Fibroblast of upper back skin (primary cell): Measurements from ENCODE around the gene ATP6V1E1.
A peak's percentile ranks its signal among the peaks of the same experiment; 100 is the strongest.
"Not testable (repeated sequence)": the region's sequence is repeated elsewhere in the genome, so short reads cannot be mapped to it uniquely, and the experiment has no call there.

Experiments
- DNase-seq: peaks from one replicate; pipeline ENCODE4 v3.0.0-alpha.2; 2013

ATP6V1E1 gene

GRCh38 chr22:17628406-17629172 lies at the start of gene ATP6V1E1:
Gene ATP6V1E1 (minus strand): TSS chr22:17628749. CDS start chr22:17628635, 114 bp downstream.
- peak; percentile 95 for DNase-seq

- DNase-seq: no peak
These were observed 47.0 kb upstream of the ATP6V1E1 start for GRCh38 chr22:17675584-17675983.

- no peak for DNase-seq
These were observed 45.6 kb upstream of the ATP6V1E1 start for GRCh38 chr22:17674152-17674551.

- DNase-seq: no peak
These were observed 44.0 kb upstream of the ATP6V1E1 start for GRCh38 chr22:17672417-17672991.

GRCh38 chr22:17671521-17672092 lies 43.1 kb upstream of the ATP6V1E1 start:
- not testable (repeated sequence) for DNase-seq

- DNase-seq: no peak
These were observed 37.3 kb upstream of the ATP6V1E1 start for GRCh38 chr22:17665854-17666253.

- no peak for DNase-seq
These were observed 36.7 kb upstream of the ATP6V1E1 start for GRCh38 chr22:17665248-17665647.

GRCh38 chr22:17664414-17665055 lies 36.0 kb upstream of the ATP6V1E1 start:
- no peak for DNase-seq

GRCh38 chr22:17656870-17657395 lies 28.4 kb upstream of the ATP6V1E1 start:
- no peak for DNase-seq

- no peak for DNase-seq
These were observed 26.7 kb upstream of the ATP6V1E1 start for GRCh38 chr22:17655289-17655688.

- DNase-seq: no peak
These were observed 20.0 kb upstream of the ATP6V1E1 start for GRCh38 chr22:17648569-17648968.

GRCh38 chr22:17647991-17648390 lies 19.4 kb upstream of the ATP6V1E1 start:
- no peak for DNase-seq

- DNase-seq: no peak
These were observed 18.9 kb upstream of the ATP6V1E1 start for GRCh38 chr22:17647452-17647851.

- DNase-seq: not testable (repeated sequence)
These were observed 13.8 kb upstream of the ATP6V1E1 start for GRCh38 chr22:17642357-17642756.

GRCh38 chr22:17641269-17641668 lies 12.7 kb upstream of the ATP6V1E1 start:
- no peak for DNase-seq

GRCh38 chr22:17639247-17639741 lies 10.7 kb upstream of the ATP6V1E1 start:
- peak; percentile 17 for DNase-seq

- peak; percentile 84 for DNase-seq
These were observed 10.1 kb upstream of the ATP6V1E1 start, which contains the start of gene BCL2L13 for GRCh38 chr22:17638432-17639246. Gene BCL2L13 (plus strand): TSS chr22:17638757. CDS start chr22:17655712, 16,955 bp downstream.

- no peak for DNase-seq
These were observed 9.6 kb upstream of the ATP6V1E1 start for GRCh38 chr22:17638182-17638431.

GRCh38 chr22:17637490-17638181 lies 9.1 kb upstream of the ATP6V1E1 start:
- DNase-seq: no peak

GRCh38 chr22:17636850-17637249 lies 8.3 kb upstream of the ATP6V1E1 start:
- not testable (repeated sequence) for DNase-seq

GRCh38 chr22:17634696-17635095 lies 6.1 kb upstream of the ATP6V1E1 start:
- no peak for DNase-seq

GRCh38 chr22:17633998-17634323 lies 5.4 kb upstream of the ATP6V1E1 start:
- no peak for DNase-seq
